CD4-positive, alpha-beta memory T cell (primary cell): ENCODE measurements around the gene ADGRG7. TPM values are rescaled to one million over a fixed set of nuclear protein-coding genes. Genes with fewer than 3 reads are reported as not detected.
"Not testable (repeated sequence)": the region's sequence is repeated elsewhere in the genome, so short reads cannot be mapped to it uniquely, and the experiment has no call there.

ENCODE experiments used
- CTCF ChIA-PET: fragments of 350-600 bp; sonication (Branson Sonifier 250); formaldehyde crosslinking; loops from one replicate; lab custom pipeline; 2021; ENCODE audit warnings: inconsistent platforms; ENCODE audit not compliant: partially characterized antibody; lab: Charles Lee
- POLR2A ChIA-PET: fragments of 350-600 bp; sonication (Branson Sonifier 250); formaldehyde crosslinking; loops from one replicate; lab custom pipeline; 2021; ENCODE audit not compliant: partially characterized antibody; lab: Charles Lee
- DNase-seq, 5 donors: peaks; one replicate each; pipeline versions ENCODE4 v3.0.0 to v3.0.0-alpha.2; 2020 to 2022; ENCODE audit warnings: mixed read lengths in 1 of 5
- H3K27ac ChIP-seq: one replicate; pipeline ENCODE4 v1.7.0; 2013; ENCODE audit warnings: low read depth, low read length
- H3K27me3 ChIP-seq: 2 replicates; pipeline ENCODE4 v1.7.0; 2013; ENCODE audit warnings: mild to moderate bottlenecking, low read length, moderate library complexity; ENCODE audit not compliant: insufficient read depth
- H3K36me3 ChIP-seq: 2 replicates; pipeline ENCODE4 v1.7.0; 2013; ENCODE audit warnings: mild to moderate bottlenecking, low read length, moderate library complexity; ENCODE audit not compliant: insufficient read depth
- H3K4me1 ChIP-seq: 2 replicates; pipeline ENCODE4 v1.7.0; 2013; ENCODE audit warnings: mild to moderate bottlenecking, low read length, moderate library complexity; ENCODE audit not compliant: insufficient read depth
- H3K4me3 ChIP-seq, 2 donors: one replicate each; pipeline ENCODE4 v1.7.0; 2013; ENCODE audit warnings: low read length in 2 of 2, mild to moderate bottlenecking in 1 of 2
- H3K9me3 ChIP-seq, 2 donors: one replicate each; pipeline ENCODE4 v1.7.0; 2013; ENCODE audit warnings: low read length in 2 of 2, control low read depth in 1 of 2; ENCODE audit not compliant: control insufficient read depth in 1 of 2
- H3K27ac Mint-ChIP-seq, 7 donors: one replicate each; pipeline ENCODE4 v1.8.0; 2020 to 2021; ENCODE audit warnings: mixed read lengths in 7 of 7, mild to moderate bottlenecking in 6 of 7, inconsistent platforms in 3 of 7, moderate library complexity in 3 of 7
- H3K27me3 Mint-ChIP-seq, 2 donors: one replicate each; pipeline ENCODE4 v1.8.0; 2020 to 2021; ENCODE audit warnings: mixed read lengths in 2 of 2
- H3K36me3 Mint-ChIP-seq, 2 donors: one replicate each; pipeline ENCODE4 v1.8.0; 2020 to 2021; ENCODE audit warnings: mixed read lengths in 2 of 2, inconsistent platforms in 1 of 2, mild to moderate bottlenecking in 1 of 2
- H3K4me1 Mint-ChIP-seq, 4 donors: one replicate each; pipeline ENCODE4 v1.8.0; 2020 to 2021; ENCODE audit warnings: mixed read lengths in 4 of 4, mild to moderate bottlenecking in 1 of 4
- H3K4me3 Mint-ChIP-seq, 8 donors: one replicate each; pipeline ENCODE4 v1.8.0; 2020 to 2021; ENCODE audit warnings: mixed read lengths in 8 of 8, mild to moderate bottlenecking in 7 of 8, moderate library complexity in 6 of 8, inconsistent platforms in 3 of 8
- H3K9me3 Mint-ChIP-seq, 8 donors: one replicate each; pipeline ENCODE4 v1.8.0; 2020 to 2021; ENCODE audit warnings: mixed read lengths in 8 of 8, mild to moderate bottlenecking in 5 of 8, inconsistent platforms in 3 of 8, moderate library complexity in 1 of 8
- intact Hi-C: fragments of 100-400 bp; cut with micrococcal nuclease; formaldehyde crosslinking; loops from one replicate; pipeline ENCODE4 v1.15.1; 2023
- polyA plus RNA-seq, 2 donors: library from polyadenylated mRNA; unstranded; fragments of 300-500 nt; fragmentation: Illumina TruSeq; gene quantifications; one replicate each; pipeline ENCODE4 v1.2.3, GENCODE V29; 2021
- total RNA-seq, 2 experiments: library from RNA; stranded (reverse); gene quantifications; one replicate each; pipeline ENCODE4 v1.2.3, GENCODE V29; 2021

The ADGRG7 gene
- total and polyA plus RNA-seq, 4 experiments from 2014 or later: not detected

GRCh38 chr3:100662113-100662823 lies 52.9 kb downstream of the ADGRG7 start:
- intact Hi-C loops: no loop called here
- ChIA-PET CTCF (no interaction called here), POLR2A (no interaction called here)
- no peak overlapping the region for H3K4me3 ChIP-seq
- no peaks in the 10 kb centered on the region for H3K36me3 Mint-ChIP-seq
- H3K27me3 ChIP-seq: no peaks in the 10 kb centered on the region
- DNase-seq: peak in 4 of 5 donors; percentile 11 to 36 (median 24)
- no peaks in the 10 kb centered on the region for H3K9me3 ChIP-seq
- peaks cover 12% of the 10 kb centered on the region for H3K4me1 ChIP-seq
- no peak overlapping the region for H3K27ac ChIP-seq
- H3K4me3 Mint-ChIP-seq: peak overlapping the region in 1 of 8 donors; percentile 17
- H3K27ac Mint-ChIP-seq: peak overlapping the region in 6 of 7 donors; percentile 2 to 73 (median 42)
- H3K36me3 ChIP-seq: no peaks in the 10 kb centered on the region
- peaks cover 16 to 32% (median 23%) of the 10 kb centered on the region in 4 donors for H3K4me1 Mint-ChIP-seq
- H3K9me3 Mint-ChIP-seq: no peaks in the 10 kb centered on the region
- H3K27me3 Mint-ChIP-seq: no peaks in the 10 kb centered on the region

- Mint-ChIP-seq H3K9me3 (peaks cover 0 to 6% (median 0%) of the 10 kb centered on the region in 8 donors), H3K4me3 (peak overlapping the region; percentile 71 to 86 (median 82)), H3K4me1 (peaks cover 16 to 32% (median 23%) of the 10 kb centered on the region in 4 donors), H3K27me3 (no peaks in the 10 kb centered on the region), H3K27ac (peak overlapping the region; percentile 54 to 91 (median 77)), H3K36me3 (no peaks in the 10 kb centered on the region)
- DNase-seq: peak; percentile 25 to 58 (median 33)
- no peaks in the 10 kb centered on the region for H3K36me3 ChIP-seq
- no peak overlapping the region for H3K27ac ChIP-seq
- H3K27me3 ChIP-seq: no peaks in the 10 kb centered on the region
- intact Hi-C loops: no loop called here
- H3K9me3 ChIP-seq: no peaks in the 10 kb centered on the region
- peak overlapping the region in 1 of 2 donors; percentile 46 for H3K4me3 ChIP-seq
- ChIA-PET CTCF (no interaction called here), POLR2A (interaction anchor here (1.8 kb wide), 1 partner anchor 44 kb away, joined by 5 read pairs; the partner anchor contains the start of gene TFG)
- H3K4me1 ChIP-seq: peaks cover 12% of the 10 kb centered on the region
Measured at GRCh38 chr3:100665230-100665629, 55.8 kb downstream of the ADGRG7 start.

GRCh38 chr3:100666699-100667098 lies 57.3 kb downstream of the ADGRG7 start:
- H3K9me3 ChIP-seq, H3K36me3 ChIP-seq, H3K27me3 Mint-ChIP-seq, intact Hi-C loops, H3K4me3 ChIP-seq, H3K27ac Mint-ChIP-seq, DNase-seq, H3K4me3 Mint-ChIP-seq, POLR2A ChIA-PET, H3K36me3 Mint-ChIP-seq, CTCF ChIA-PET, H3K27ac ChIP-seq, H3K27me3 ChIP-seq: not testable (repeated sequence)
- Mint-ChIP-seq H3K9me3 (peaks cover 0 to 16% (median 8%) of the 10 kb centered on the region in 8 donors), H3K4me1 (peaks cover 16 to 32% (median 23%) of the 10 kb centered on the region in 4 donors)
- H3K4me1 ChIP-seq: peaks cover 12% of the 10 kb centered on the region

GRCh38 chr3:100667316-100667715 lies 57.9 kb downstream of the ADGRG7 start:
- CTCF ChIA-PET, H3K36me3 Mint-ChIP-seq, POLR2A ChIA-PET, H3K4me3 Mint-ChIP-seq, H3K27ac ChIP-seq, intact Hi-C loops, H3K9me3 ChIP-seq, DNase-seq, H3K4me3 ChIP-seq, H3K27me3 ChIP-seq, H3K27ac Mint-ChIP-seq, H3K27me3 Mint-ChIP-seq, H3K36me3 ChIP-seq: not testable (repeated sequence)
- Mint-ChIP-seq H3K9me3 (peaks cover 0 to 16% (median 8%) of the 10 kb centered on the region in 8 donors), H3K4me1 (peaks cover 16 to 32% (median 21%) of the 10 kb centered on the region in 4 donors)
- H3K4me1 ChIP-seq: peaks cover 12% of the 10 kb centered on the region

GRCh38 chr3:100670995-100671394 lies 61.6 kb downstream of the ADGRG7 start:
- CTCF ChIA-PET, H3K4me3 ChIP-seq, POLR2A ChIA-PET, H3K27me3 Mint-ChIP-seq, H3K27ac ChIP-seq, H3K27me3 ChIP-seq, DNase-seq, intact Hi-C loops, H3K36me3 Mint-ChIP-seq, H3K27ac Mint-ChIP-seq, H3K4me3 Mint-ChIP-seq, H3K4me1 ChIP-seq, H3K36me3 ChIP-seq, H3K4me1 Mint-ChIP-seq, H3K9me3 ChIP-seq: not testable (repeated sequence)
- peaks cover 0 to 16% (median 8%) of the 10 kb centered on the region in 8 donors for H3K9me3 Mint-ChIP-seq

- intact Hi-C loops: no loop called here
- Histone ChIP-seq H3K9me3 (no peaks in the 10 kb centered on the region), H3K4me3 (no peak overlapping the region), H3K4me1 (no peaks in the 10 kb centered on the region), H3K27me3 (no peaks in the 10 kb centered on the region), H3K36me3 (no peaks in the 10 kb centered on the region), H3K27ac (no peak overlapping the region)
- CTCF ChIA-PET: interaction anchor here (1.0 kb wide), 1 partner anchor 298 kb away, joined by 3 read pairs; no protein-coding TSS in a partner anchor
- POLR2A ChIA-PET: no interaction called here
- peak overlapping the region in 1 of 7 donors; percentile 52 for H3K27ac Mint-ChIP-seq
- no peak for DNase-seq
- peaks cover 3 to 4% of the 10 kb centered on the region in 2 donors for H3K27me3 Mint-ChIP-seq
- no peak overlapping the region for H3K4me3 Mint-ChIP-seq
- H3K36me3 Mint-ChIP-seq: no peaks in the 10 kb centered on the region
- H3K4me1 Mint-ChIP-seq: no peaks in the 10 kb centered on the region
- H3K9me3 Mint-ChIP-seq: peaks cover 0 to 4% (median 0%) of the 10 kb centered on the region in 8 donors
Measured at GRCh38 chr3:100681496-100681895, 72.1 kb downstream of the ADGRG7 start.

- Mint-ChIP-seq H3K4me3 (no peak overlapping the region), H3K9me3 (peaks cover 0 to 4% (median 0%) of the 10 kb centered on the region in 8 donors), H3K27ac (no peak overlapping the region), H3K36me3 (no peaks in the 10 kb centered on the region), H3K4me1 (no peaks in the 10 kb centered on the region), H3K27me3 (peaks cover 3 to 4% of the 10 kb centered on the region in 2 donors)
- H3K4me1 ChIP-seq: no peaks in the 10 kb centered on the region
- no peak overlapping the region for H3K27ac ChIP-seq
- POLR2A ChIA-PET: no interaction called here
- no peaks in the 10 kb centered on the region for H3K27me3 ChIP-seq
- H3K4me3 ChIP-seq: no peak overlapping the region
- CTCF ChIA-PET: no interaction called here
- DNase-seq: no peak
- H3K9me3 ChIP-seq: no peaks in the 10 kb centered on the region
- no peaks in the 10 kb centered on the region for H3K36me3 ChIP-seq
- intact Hi-C loops: no loop called here
Measured at GRCh38 chr3:100682056-100682853, 72.9 kb downstream of the ADGRG7 start.
